ENCODE data around the gene FASTKD3. TPM values are rescaled to one million over a fixed set of nuclear protein-coding genes. Genes with fewer than 3 reads are reported as not detected.

Gene FASTKD3
- total RNA-seq, 1 experiment from 2014 or later, result 9.9 TPM

- POLR2A ChIA-PET, result no interaction called here
- H3K27me3 ChIP-seq (ENCODE audit: control insufficient read depth, insufficient read depth, low read length), result peaks cover 3% of the 10 kb centered on the region; the same call in 1 of the 2 replicates
- ATAC-seq, result no peak
- H3K36me3 ChIP-seq (ENCODE audit: control insufficient read depth, insufficient read depth, low read length), result no peaks in the 10 kb centered on the region
- no peak overlapping the region for H3K4me3 ChIP-seq (ENCODE audit: low read depth in 2 of 2, low read length in 2 of 2)
- no peak overlapping the region for H3K27ac ChIP-seq (ENCODE audit: low read length)
- H3K9me3 ChIP-seq (ENCODE audit: control insufficient read depth, insufficient read depth, low read depth, low read length), result no peaks in the 10 kb centered on the region
- no TSS peak for BruUV-seq (replicated peaks)
- intact Hi-C loops (cut with micrococcal nuclease; ENCODE audit: unreplicated experiment), result no loop called here
- no peaks in the 10 kb centered on the region for H3K4me1 ChIP-seq (ENCODE audit: control insufficient read depth, insufficient read depth, low read length)
- CTCF ChIA-PET, result no interaction called here
- no peak for TF ChIP-seq REST (IDR thresholded peaks at IDR 0.05; ENCODE audit: insufficient read depth in 1 of 2, low read depth in 2 of 2, low read length in 1 of 2)
- no peak for TF ChIP-seq SIN3A (IDR thresholded peaks at IDR 0.05; ENCODE audit: borderline replicate concordance, insufficient read depth, low read depth, low read length)
- no peak for TF ChIP-seq POLR2AphosphoS5 (IDR thresholded peaks at IDR 0.05; ENCODE audit: low read depth, low read length)
- no peak for TF ChIP-seq TCF7L2 (IDR thresholded peaks at IDR 0.05; ENCODE audit: low read depth, low read length)
- TF ChIP-seq, protein P1, sequence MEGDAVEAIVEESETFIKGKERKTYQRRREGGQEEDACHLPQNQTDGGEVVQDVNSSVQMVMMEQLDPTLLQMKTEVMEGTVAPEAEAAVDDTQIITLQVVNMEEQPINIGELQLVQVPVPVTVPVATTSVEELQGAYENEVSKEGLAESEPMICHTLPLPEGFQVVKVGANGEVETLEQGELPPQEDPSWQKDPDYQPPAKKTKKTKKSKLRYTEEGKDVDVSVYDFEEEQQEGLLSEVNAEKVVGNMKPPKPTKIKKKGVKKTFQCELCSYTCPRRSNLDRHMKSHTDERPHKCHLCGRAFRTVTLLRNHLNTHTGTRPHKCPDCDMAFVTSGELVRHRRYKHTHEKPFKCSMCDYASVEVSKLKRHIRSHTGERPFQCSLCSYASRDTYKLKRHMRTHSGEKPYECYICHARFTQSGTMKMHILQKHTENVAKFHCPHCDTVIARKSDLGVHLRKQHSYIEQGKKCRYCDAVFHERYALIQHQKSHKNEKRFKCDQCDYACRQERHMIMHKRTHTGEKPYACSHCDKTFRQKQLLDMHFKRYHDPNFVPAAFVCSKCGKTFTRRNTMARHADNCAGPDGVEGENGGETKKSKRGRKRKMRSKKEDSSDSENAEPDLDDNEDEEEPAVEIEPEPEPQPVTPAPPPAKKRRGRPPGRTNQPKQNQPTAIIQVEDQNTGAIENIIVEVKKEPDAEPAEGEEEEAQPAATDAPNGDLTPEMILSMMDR (IDR thresholded peaks at IDR 0.05), result no peak
- DNase-seq (ENCODE audit: low read depth, low spot score), result no peak
- in situ Hi-C loops (cut with HindIII; ENCODE audit: low pct_unique_long_range_greater_than_20kb, low sequenced_read_pairs), result no loop called here
These were observed 20.5 kb downstream of the FASTKD3 start for GRCh38 chr5:7848296-7848695.

DNA sequence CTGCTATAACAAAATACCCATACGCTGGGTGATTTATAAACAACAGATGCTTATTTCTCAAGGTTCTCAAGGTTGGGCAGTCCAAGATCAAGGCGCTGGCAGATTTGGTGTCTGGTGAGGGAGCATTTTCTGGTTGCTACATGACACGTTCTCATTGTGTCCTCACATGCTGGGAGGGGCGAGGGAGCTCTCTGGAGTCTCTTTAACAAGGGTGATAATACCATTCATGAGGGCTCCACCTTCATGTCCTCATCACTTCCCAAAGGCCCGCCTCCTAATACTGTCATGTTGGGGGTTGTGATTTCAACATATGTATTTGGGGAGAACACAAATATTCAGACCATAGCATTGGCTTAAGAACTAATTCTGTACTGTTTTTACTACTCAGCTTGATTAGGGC lies 22.5 kb downstream of the FASTKD3 start:
- in situ Hi-C loops (cut with HindIII; ENCODE audit: low pct_unique_long_range_greater_than_20kb, low sequenced_read_pairs), result no loop called here
- BruUV-seq (replicated peaks), result no TSS peak
- Histone ChIP-seq H3K27ac (ENCODE audit: low read length) (no peak overlapping the region), H3K27me3 (ENCODE audit: control insufficient read depth, insufficient read depth, low read length) (peaks cover 7% of the 10 kb centered on the region; the same call in 1 of the 2 replicates), H3K9me3 (ENCODE audit: control insufficient read depth, insufficient read depth, low read depth, low read length) (no peaks in the 10 kb centered on the region), H3K4me1 (ENCODE audit: control insufficient read depth, insufficient read depth, low read length) (no peaks in the 10 kb centered on the region), H3K36me3 (ENCODE audit: control insufficient read depth, insufficient read depth, low read length) (no peaks in the 10 kb centered on the region), H3K4me3 (ENCODE audit: low read depth in 2 of 2, low read length in 2 of 2) (no peak overlapping the region)
- POLR2A ChIA-PET, result interaction anchor here (0.6 kb wide), 1 partner anchor 901 kb away, joined by 3 read pairs; no protein-coding TSS in a partner anchor
- TF ChIP-seq TCF7L2 (IDR thresholded peaks at IDR 0.05; ENCODE audit: low read depth, low read length) (no peak), SIN3A (IDR thresholded peaks at IDR 0.05; ENCODE audit: borderline replicate concordance, insufficient read depth, low read depth, low read length) (no peak), POLR2AphosphoS5 (IDR thresholded peaks at IDR 0.05; ENCODE audit: low read depth, low read length) (no peak), REST (IDR thresholded peaks at IDR 0.05; ENCODE audit: insufficient read depth in 1 of 2, low read depth in 2 of 2, low read length in 1 of 2) (no peak)
- TF ChIP-seq, protein P1 (IDR thresholded peaks at IDR 0.05), result no peak
- intact Hi-C loops (cut with micrococcal nuclease; ENCODE audit: unreplicated experiment), result no loop called here
- DNase-seq (ENCODE audit: low read depth, low spot score) (no peak), ATAC-seq (no peak)
- CTCF ChIA-PET, result interaction anchor here (0.6 kb wide), 1 partner anchor 48 kb away, joined by 4 read pairs; no protein-coding TSS in a partner anchor

Measured in Panc1 (cell line).